ENCODE results near the gene LSM3.

Gene LSM3

DNA sequence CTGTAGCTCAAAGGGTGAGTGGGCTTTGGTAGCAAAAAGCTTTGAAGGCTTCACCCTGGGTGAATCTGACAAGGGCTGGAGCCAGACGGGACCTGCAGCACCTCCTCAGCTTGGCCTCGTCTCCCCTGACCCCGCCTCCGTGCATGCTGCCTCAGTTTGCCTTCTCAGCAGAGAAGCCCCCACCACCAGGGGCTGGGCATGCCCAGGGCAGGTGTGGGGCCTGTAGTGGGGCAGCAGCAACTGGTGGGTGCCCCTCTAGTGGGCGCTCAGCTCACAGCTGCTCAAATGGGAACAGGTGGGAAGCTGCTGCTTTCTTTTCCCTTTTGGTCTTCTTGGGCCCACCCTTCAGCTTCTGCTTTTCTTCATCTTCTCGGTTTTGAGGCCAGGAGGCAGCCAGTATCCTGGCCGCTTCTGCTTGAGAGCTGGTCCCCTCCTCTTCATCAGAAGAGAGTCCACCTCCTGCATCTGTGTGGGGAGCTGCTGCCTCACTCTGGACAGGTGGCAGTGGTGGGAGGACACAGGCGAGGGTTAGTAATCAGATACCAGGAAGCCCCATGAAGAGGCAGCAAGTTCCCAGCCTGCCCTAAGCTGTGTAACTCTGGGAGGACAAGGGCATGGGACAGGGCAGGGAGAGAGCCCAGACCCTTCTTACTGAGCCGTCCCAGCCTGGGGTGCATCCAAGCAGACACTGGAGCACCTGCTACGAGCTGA lies 32.8 kb upstream of the LSM3 start:
- no peaks in the 10 kb centered on the region for H3K36me3 ChIP-seq
- TF ChIP-seq, protein P1, sequence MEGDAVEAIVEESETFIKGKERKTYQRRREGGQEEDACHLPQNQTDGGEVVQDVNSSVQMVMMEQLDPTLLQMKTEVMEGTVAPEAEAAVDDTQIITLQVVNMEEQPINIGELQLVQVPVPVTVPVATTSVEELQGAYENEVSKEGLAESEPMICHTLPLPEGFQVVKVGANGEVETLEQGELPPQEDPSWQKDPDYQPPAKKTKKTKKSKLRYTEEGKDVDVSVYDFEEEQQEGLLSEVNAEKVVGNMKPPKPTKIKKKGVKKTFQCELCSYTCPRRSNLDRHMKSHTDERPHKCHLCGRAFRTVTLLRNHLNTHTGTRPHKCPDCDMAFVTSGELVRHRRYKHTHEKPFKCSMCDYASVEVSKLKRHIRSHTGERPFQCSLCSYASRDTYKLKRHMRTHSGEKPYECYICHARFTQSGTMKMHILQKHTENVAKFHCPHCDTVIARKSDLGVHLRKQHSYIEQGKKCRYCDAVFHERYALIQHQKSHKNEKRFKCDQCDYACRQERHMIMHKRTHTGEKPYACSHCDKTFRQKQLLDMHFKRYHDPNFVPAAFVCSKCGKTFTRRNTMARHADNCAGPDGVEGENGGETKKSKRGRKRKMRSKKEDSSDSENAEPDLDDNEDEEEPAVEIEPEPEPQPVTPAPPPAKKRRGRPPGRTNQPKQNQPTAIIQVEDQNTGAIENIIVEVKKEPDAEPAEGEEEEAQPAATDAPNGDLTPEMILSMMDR (IDR thresholded peaks at IDR 0.05; ENCODE audit: low read depth, low read length): no peak
- H3K27me3 ChIP-seq: no peaks in the 10 kb centered on the region
- H3K4me3 ChIP-seq (ENCODE audit: low read depth, low read length): no peak overlapping the region
- DNase-seq: no peak
- H3K4me1 ChIP-seq: no peaks in the 10 kb centered on the region
- H3K9me3 ChIP-seq: no peaks in the 10 kb centered on the region

DNA sequence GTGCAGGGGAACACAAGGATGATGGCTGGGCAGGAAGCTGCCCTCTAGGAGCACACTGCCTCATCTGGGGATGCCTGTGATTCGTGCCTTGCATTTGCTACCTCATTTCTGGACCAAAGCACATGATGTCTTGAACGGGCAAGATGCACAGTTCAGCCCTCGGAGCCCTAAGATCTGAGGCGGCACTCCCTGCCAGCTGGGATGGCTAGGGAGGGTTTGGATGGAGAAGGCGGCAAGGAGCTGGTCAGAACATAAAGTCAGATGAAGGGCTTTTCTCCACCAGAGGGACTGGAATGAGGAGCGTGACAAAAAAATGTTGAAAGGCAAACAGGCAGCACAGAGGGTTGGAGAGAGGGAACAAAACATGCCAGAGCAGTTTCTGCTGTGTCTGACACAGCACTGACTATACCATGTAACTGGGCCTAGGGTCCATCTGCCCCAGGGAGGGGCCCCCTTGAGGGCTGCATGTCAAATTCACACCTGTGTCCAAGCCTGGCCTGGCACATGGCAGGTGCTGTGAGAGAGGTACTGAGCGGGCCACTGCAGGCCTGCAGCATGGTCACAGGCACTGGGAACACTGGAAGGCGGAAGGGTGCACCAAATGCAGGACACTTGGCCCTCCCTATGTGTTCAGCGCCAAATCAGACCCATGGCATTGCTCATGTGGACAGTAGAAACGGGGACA lies 32.1 kb upstream of the LSM3 start:
- DNase-seq: no peak
- H3K36me3 ChIP-seq: no peaks in the 10 kb centered on the region
- TF ChIP-seq, protein P1 (IDR thresholded peaks at IDR 0.05; ENCODE audit: low read depth, low read length): no peak

DNA sequence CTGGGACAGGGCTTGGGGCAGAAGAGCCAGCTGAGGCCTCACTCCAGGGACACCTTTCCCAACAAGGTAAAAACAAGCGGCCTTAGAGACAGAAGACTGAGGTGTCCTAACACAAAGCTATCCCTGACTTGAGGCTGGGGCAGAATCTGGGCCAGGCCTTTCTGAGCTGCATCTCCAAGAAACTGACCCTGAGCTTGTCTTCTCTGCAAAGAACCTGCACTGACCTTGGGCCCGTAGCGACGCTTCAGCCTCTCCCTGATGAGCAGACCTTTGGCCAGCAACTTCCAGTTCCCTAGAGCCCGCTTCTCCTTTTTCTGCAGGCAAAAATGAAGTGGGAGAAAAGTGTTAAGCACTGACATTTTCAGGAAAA lies 31.6 kb upstream of the LSM3 start:
- Histone ChIP-seq H3K27me3 (no peaks in the 10 kb centered on the region), H3K4me3 (ENCODE audit: low read depth, low read length) (no peak overlapping the region), H3K9me3 (no peaks in the 10 kb centered on the region), H3K4me1 (no peaks in the 10 kb centered on the region), H3K36me3 (no peaks in the 10 kb centered on the region)
- no peak for DNase-seq
- TF ChIP-seq, protein P1 (IDR thresholded peaks at IDR 0.05; ENCODE audit: low read depth, low read length): no peak

More for the DNA sequence above, 32.1 kb upstream of the LSM3 start:
- Histone ChIP-seq H3K27me3 (no peaks in the 10 kb centered on the region), H3K4me3 (ENCODE audit: low read depth, low read length) (no peak overlapping the region), H3K4me1 (no peaks in the 10 kb centered on the region), H3K9me3 (no peaks in the 10 kb centered on the region)

DNA sequence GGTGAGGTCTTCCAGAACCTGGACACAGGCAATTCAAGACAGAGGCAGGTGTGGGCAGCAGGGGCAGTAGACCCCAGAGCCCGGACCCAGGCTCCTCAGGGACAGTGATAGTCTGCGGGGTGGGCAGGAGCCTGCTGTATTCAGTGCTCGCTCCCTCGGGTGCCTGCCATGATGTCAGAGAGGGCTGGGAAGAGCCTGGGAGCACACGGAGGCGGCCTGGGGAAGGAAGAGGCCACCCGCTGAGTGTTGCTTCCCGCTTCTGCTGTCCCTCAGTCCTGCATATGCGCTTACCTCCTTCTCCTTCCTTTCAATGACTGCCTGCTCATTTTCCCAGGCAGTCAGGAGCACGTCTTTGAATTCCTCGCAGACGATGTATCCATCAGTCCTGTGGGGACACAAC lies 31.0 kb upstream of the LSM3 start:
- Histone ChIP-seq H3K27me3 (no peaks in the 10 kb centered on the region), H3K4me3 (ENCODE audit: low read depth, low read length) (no peak overlapping the region), H3K9me3 (no peaks in the 10 kb centered on the region), H3K36me3 (no peaks in the 10 kb centered on the region), H3K4me1 (no peaks in the 10 kb centered on the region)
- TF ChIP-seq, protein P1 (IDR thresholded peaks at IDR 0.05; ENCODE audit: low read depth, low read length): no peak
- DNase-seq: no peak

DNA sequence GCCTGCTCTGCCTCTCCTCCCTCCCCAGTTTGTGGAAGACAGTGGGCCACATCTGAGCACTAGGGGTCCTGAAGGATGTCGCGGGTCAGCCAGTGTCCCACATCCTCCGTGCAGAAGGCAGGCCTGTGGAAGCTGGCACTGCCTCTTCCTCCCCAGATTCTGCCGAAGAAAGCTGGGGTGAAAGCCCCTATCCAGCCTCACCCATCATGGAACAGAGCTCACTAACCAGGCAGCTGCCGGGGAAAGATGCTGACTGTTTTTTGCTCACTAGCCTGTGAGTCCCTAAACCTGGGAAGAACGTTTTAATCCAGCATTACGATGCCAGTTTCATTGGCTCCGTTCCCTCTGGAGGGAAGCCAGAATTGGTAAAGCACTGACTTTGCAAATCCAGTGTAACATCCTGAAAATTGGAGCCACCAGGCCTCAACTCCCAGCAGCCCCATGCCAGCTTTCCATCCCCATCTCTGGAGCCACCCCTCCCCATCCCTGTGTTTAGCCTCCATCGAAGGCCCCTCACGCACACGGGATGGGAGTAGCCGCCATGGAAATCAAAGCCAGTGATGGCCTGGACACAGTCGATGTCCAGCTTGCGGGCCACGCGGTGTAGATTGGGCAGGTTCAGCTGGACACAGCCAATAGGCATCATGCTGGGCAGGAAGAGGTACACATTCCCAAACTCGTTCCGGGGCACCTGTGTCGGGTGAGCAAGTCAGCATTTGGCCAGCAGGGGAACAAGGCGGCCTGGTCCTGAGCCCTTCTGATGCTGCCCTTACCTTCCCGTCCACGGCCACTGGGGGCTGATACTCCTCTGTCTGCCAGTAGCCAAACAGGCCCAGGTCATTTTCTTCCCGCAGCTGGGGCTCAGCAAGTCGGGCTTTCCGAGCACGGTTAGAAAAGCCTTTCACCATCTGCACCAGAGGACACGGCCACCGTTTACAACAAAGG lies 30.3 kb upstream of the LSM3 start:
- TF ChIP-seq, protein P1 (IDR thresholded peaks at IDR 0.05; ENCODE audit: low read depth, low read length): peak; percentile 43
- Histone ChIP-seq H3K4me1 (no peaks in the 10 kb centered on the region), H3K9me3 (no peaks in the 10 kb centered on the region), H3K27me3 (no peaks in the 10 kb centered on the region), H3K4me3 (ENCODE audit: low read depth, low read length) (no peak overlapping the region), H3K36me3 (no peaks in the 10 kb centered on the region)
- peak; percentile 52 for DNase-seq
